NCI-H1105 treated with DMSO at 0.1 percent for 48 hours (cell line): ENCODE measurements around the gene NANOGP8.
"Not testable (repeated sequence)": the region's sequence is repeated elsewhere in the genome, so short reads cannot be mapped to it uniquely, and the experiment has no call there.

Experiments used
- DNase-seq: peaks from one replicate; lab custom pipeline; 2025; lab: John Stamatoyannopoulos, UW

Gene NANOGP8, protein sequence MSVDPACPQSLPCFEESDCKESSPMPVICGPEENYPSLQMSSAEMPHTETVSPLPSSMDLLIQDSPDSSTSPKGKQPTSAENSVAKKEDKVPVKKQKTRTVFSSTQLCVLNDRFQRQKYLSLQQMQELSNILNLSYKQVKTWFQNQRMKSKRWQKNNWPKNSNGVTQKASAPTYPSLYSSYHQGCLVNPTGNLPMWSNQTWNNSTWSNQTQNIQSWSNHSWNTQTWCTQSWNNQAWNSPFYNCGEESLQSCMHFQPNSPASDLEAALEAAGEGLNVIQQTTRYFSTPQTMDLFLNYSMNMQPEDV

DNA sequence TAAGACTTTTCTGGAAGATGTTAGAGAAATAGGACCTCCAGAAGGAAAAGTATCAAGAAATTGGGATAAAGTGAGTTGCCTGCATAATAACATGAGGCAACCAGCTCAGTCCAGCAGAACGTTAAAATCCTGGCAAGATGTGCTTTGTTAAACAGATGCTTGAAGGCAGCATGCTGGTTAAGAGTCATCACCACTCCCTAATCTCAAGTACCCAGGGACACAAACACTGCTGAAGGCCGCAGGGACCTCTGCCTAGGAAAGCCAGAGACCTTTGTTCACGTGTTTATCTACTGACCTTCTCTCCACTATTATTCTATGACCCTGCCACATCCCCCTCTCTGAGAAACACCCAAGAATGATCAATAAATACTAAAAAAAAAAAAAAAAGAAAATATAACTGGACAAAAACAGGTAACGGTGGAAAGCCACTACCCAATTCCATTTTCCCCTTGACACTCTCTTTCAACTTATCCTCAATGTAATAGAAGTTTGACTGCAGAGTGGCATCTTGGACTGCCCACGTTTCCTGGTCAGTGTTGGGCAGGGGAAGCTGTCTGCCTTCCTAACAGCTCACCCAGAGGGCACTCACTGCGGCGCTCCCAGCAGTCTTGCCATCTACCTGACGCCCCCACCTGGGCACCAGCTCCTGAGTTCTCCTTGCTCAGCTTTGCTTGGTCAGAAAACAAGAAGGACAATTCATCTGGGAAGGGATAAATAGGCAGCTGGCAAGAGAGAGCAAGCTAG lies at the start of gene NANOGP8:
TSS of gene NANOGP8 (minus strand) at position 120 of the 744 bp plus-strand sequence. CDS start 185 bp downstream, outside the sequence.
- DNase-seq, result not testable (repeated sequence)

DNA sequence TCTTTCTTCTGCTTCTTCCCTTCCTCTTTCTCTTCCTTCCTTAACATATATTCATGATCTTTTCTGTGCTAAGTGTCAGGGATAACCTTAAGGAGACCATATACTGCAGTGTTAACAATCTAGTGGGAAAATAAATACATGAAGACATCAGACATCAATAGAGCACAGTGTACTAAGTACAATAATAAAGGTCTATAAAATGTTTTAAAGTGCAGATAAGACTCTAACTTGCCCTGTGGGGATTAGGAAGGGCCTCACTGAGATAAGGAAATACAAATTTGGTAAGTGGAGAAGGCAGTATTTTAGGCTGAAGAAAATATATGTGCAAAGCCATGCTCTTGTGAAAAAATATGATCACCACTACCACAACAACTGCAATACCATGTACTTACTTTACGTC lies 49.2 kb upstream of the NANOGP8 start:
- no peak for DNase-seq

DNA sequence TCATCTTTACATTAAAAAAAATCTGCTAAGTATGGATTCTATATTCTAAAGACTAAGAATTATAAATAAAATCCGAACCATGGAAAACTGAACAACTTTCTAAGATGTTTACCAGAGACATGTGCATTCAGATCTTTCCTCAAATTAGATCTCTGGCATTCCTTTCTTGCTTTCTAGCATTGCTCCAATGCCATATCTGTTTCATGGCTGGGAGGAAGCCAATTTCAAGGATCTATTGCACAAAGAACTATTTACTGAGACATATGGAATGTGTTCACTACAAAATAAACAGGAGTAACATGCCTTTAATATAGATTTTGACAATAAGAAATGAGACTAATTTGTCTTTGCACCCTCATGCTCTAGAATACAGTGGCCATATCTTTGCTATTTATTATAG lies 45.1 kb upstream of the NANOGP8 start:
- DNase-seq, result no peak

DNA sequence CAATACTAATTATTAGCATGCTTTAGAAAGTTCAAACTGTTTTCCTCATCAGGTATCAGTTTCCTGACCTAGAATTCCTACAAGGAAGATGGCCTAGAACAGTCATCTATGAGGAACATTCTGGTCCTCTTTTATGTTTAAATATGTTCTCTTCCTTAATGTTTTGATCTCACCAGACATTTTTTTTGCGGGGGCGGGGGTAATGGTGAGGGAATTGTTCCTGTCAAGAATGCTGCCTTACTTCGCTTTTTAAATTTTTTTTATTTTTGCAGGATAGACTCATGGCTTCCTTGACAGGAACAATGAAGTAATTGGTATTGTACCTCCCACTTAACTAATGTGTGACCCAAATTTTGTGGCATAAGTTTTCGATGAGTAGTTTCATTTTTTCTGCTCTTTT lies 44.3 kb upstream of the NANOGP8 start:
- no peak for DNase-seq

DNA sequence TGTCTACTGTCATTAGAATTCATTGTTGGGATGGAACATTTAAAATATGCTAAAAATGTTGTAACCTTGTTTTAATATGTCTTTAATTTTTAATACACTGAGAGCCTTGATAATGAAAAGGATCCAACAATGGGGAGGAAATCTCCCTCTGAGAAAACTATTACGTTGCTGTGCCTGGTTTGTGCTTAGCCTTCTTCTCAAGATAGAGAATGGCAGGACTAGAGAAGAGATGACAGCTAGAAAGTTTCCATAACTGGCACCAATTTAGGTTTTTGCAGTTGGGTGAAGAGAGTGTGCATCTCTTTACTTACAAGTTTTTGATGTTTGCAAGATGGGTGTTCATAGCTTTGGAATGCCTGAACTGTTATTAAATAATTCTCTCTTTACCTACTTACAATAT lies 42.6 kb upstream of the NANOGP8 start:
- DNase-seq, result no peak

DNA sequence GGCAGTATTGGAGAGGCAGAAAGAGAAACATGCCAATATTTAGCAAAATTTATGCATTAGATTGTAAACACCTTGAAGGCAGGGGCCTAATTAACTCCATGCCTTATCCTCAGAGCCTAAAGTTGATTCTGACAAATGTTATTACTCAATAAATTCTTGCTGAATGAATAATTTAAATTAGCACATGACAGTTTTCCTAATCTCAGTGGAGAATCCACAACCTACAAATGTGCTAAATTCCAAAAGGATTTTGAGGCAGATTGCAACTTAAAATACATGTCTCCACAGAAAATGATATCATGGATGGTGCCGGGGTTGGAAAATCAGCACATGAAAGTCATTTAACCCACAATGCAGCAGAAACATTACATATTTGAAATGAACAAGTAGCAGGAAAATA lies 41.1 kb upstream of the NANOGP8 start:
- DNase-seq, result no peak

DNA sequence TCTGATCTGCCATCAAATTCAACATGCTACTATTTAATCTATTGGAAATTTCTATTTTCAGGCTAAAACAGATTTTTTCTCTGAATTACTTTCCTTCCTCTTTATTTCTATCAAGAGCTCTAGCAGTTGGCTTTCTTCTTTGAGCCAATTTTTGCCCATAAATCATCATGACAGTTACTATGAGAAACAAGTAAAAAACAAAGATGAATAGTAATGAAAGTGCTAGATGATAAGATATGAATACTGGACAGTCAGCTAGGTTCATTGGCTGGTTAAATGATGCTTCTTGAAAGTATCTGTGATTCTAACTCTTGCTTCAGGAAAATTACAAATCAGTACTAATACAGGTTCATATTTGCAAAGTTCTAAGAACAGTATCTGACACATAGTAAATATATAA lies 38.6 kb upstream of the NANOGP8 start:
- DNase-seq, result no peak

DNA sequence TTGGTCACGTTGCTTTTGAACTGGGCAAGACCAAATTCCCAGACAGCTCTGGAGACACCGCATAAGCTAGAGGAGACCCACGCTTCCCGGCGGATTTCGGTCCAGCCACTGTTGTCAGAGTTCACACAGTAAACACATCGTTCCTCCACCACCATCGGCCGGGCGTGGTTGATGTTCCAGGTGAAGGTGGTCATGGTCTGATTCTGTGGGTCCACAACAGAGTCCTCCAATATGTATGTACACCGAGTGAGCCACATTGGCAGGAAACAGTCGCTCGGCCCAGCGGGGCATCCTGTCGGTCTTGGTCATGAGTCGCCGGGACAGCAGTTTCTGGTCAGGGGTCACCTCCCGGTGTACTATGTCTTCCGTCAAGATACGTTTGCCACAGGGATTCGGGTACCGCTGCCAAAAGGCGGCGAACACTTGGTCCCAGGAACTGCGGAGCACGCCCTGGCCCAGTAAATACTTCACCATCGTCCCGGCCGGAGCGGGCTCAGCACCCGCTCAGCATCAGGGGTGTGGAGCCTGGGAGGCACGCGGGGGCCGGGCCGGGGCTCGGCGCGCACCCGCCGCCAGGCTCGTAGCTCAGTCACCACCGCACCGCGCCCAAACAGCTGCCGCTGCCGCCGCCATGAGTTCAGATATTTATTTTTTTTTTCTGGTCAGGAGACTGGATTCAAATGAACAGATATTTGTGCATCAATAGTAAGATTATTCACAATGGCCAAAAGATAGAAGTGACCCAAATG lies 36.7 kb upstream of the NANOGP8 start:
- no peak for DNase-seq

DNA sequence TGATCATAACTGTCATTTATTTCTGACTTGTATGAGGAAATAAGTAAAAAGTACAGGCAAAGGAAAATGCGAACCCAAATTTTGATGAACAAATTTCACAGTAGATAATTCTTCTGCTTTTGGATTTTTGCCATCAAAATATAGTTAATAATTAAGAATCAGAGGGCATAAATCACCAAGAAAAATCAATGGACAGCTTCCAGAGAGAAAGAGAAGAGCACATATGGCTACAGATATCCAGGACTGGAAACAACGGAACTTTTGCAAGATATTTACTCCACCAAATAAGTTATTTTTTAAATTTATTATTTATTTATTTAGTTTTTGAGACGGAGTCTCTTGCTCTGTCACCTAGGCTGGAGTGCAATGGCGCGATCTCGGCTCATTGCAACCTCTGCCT lies 35.1 kb upstream of the NANOGP8 start:
- no peak for DNase-seq

DNA sequence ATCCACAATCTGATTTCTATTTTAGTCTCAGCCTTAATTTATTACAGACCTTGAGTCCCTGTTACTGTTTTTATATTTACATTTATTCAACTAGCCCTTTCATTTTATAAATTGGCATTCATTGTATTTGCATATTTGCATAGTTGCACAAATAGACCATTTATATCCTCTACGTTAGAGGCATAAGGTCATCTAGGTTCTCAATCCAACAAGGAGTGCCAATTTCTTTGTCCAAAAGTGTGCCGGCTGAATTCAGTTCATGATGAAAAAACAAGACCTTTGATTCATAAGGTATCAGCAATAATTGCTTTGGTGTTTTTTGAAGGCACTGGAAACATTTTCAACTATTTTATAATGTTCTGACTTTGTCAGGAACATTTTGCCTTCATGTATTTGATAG lies 33.9 kb upstream of the NANOGP8 start:
- no peak for DNase-seq

DNA sequence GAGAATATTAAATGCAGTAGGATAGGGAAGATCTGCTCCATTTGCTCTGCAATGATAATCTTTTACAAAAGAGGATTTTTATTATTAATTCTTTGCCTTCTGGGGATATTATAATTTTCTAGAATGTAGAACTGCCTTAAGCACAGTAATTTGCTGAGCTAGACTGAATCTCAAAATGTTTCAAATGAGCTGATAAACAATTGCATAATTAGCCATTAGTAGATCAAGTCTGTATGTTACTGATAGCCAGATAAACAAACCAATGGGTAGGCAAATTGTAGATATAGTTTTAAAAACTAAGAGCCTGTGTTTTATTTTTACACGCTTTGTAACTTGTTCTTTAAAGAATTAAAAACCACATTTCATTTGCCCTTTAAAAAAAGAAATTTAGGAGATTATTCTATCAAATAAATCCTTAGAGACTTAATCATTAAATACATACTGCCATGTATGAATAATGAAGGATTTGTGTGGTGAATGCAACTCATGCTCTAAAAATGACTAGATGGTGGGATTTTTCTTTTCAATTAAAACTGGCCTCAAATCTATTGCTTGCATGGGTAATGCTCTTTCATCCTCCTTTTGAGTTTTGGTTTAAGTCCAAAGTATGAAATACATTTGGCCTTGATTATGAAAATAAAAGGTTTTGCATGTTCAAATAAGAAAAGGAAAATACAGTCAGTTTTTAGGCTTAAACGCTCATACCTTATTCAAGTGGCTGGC lies 32.6 kb upstream of the NANOGP8 start:
- DNase-seq, result no peak

DNA sequence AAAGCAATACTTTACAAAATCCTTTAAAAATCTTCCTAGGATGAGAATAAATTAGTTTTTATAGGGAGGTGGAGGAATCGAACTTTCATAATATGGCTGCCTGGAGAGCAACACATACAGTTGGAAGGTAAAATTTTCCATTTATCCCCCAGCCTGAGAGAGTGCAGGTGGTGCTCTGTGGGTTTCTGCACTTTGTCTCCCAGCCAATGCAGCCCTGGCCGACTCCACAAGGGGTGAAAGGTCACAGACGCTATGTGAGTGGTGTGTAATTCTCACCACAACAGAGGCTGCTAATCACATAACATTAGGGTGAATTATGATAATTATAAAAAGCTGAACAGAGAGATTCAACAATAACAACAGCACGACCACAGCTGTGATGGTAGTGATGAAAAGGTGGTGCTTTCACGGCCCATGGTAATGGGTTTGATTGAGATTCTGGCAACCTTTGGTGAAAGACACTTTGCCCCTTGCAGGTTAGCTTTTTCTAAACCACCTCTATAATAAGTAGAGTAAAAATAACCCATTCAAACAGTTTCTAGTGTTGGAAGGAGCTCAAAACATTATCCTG lies 30.1 kb upstream of the NANOGP8 start:
- DNase-seq, result peak; percentile 67

DNA sequence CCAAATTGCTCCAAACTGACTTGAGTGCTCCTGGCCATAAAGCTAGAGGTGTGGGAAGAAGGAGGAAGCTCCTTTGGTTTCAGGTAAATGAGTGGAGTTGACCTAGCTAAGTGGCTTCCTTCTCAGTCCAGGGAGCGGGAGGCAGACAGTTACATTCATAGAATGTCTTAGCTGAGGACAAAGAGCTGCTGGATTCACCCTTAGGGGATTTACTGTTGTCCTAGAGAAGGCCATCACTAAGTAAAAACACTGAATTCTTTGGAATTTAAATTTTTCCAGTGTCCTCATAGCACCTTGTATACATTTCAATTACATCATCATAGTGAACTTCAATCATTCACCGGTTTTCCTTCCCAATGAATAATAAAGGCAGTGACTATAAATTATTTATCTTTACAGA lies 27.3 kb upstream of the NANOGP8 start:
- no peak for DNase-seq

DNA sequence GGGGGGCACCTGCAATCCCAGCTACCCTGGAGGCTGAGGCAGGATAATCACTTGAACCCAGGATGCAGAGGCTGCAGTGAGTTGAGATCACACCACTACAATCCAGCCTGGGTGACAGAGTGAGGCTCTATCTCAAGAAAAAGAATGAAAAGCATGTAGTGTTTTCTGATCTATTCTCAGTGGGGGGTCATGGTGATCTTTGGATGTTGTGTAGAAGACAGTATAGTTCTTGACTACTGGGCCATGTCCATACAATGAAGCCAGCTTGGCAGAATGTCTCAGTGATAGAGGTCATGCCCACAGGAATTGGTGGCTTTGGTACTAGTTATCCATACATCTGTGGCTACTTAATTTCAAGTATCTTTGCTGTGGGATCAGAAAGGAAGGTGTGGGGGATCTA lies 26.8 kb upstream of the NANOGP8 start:
- DNase-seq, result no peak

DNA sequence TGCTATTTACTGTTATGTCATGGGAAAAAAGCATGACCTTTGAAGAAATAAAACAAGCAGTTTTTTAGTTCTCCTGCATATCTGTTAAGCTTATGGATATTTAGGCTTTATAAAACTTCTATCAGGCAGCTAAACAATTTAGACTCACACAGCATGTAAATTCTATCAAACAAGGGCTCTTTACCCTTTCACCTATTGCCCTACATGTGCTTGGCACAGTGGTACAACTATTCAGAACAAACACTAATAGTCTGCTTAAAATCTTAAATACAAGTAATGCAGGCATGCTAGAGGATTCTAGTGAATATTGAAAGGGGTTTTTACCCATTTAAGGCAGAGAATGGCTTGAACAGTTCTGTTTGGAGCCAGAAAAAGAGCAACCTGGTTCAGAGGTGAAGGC lies 23.4 kb upstream of the NANOGP8 start:
- DNase-seq, result no peak

DNA sequence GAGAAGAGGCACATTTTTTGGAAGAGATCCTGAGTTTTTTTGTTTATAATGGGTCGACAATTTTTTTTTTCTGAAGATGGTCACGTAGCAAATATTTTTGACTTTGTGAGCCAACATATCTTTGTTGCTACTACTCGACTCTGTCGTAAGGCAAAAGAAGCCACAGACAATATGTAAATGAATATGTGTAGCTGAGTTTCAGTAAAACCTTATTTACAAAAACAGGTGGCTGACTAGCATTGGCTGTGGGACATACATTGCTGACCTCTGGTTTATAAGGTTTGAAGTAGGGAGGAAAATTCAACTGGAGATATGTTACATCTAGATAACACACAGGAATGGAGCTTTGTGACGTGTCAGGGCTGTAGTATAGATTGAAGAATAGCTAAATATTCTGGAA lies 22.5 kb upstream of the NANOGP8 start:
- DNase-seq, result no peak

DNA sequence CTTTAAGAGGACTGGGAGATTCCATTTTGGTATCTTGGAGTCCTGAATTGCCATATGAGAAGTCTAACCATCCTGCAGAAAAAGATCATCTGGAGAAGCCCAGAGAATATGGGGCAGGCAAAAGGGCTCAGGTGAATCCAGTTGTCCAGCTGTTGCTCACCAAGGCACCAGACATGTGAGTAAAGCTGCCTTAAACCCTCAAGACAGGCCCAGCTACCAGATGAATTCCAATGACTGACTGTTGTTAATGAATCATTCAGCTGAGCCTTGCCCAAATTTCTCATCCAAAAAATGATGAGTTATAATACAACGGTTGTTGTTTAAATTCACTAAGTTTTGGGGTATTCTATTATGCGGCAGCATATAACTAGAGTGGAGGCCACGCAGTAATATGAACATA lies 22.0 kb upstream of the NANOGP8 start:
- no peak for DNase-seq

DNA sequence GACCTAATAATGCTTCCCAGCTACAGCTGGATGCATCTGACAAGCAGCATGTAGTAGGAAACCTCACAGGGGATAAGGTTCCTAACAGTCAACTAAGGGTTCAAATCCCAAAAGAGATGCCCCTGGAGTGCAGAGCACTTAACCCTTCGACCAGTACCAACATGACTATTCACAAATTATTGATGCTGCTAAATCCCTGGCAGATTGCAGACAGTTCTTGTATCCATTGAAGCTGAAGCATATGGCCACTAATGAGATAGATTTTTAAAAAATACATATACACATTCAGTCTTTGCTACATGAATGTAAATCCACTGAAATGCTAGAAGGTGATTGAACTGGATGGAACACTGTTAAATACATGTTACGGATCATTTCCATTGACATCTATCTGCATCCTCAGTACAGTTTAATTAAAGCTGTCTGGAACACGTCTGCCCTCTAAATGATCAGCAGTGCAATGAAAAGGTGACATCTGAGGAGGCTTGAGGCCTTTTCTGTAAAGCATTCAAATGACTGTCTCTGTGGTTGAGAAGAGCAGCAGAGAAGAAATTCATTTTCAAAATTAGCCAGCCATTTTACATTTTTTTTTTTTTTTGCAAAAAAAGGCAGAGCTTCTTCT lies 19.5 kb upstream of the NANOGP8 start:
- no peak for DNase-seq

DNA sequence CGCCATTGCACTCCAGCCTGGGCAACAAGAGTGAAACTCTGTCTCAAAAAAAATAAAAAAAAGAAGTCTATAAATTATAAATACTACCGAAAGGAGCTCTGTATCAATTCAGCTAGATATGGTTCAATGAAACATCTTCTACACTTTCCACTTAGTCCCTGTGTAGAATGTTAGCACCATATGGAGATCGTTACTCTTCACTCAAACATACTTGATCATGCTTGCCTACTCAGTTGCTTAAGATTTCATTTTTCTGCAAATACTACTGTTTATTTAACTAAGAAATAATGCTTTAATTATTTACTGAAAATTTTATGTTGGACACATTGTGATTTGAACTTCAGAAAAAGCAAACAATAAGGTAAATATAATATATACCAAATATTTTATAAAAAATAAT lies 17.1 kb upstream of the NANOGP8 start:
- DNase-seq, result no peak

DNA sequence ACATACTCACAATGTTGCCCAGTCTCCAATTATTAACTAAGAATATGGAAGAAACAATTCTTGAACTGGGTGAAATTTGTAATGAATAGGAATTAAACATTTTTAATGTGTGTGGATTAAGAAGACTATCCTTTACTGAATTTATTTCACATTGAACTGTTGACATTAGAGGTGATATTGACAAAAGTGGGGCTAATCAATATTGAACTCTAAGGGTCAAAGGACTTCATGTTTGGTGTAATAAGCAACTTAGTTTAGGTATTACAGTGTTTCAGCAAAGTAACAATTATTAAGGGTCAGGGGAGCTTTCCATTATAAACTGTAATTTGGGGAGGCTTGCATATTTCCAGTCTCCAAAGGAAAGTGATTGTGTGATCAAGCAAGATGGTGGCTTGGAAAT lies 16.2 kb upstream of the NANOGP8 start:
- no peak for DNase-seq

DNA sequence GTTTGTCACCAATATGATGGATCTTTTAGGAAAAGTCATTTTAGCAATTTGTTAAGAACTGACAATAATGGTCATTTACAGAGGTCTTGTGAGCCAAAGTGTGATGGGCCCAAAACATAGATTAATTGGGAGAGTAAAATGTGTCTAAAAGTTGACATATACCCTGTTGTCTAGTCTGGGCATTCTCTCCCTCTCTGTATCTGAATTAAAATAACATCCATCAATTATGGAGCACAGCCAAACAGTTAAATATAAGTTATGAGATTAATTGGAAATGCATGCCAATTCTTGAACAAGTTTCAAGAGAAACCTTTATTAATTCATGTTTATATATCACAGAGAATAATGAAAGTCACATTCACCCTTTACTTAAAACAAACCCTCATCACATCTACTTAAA lies 13.6 kb upstream of the NANOGP8 start:
- no peak for DNase-seq

DNA sequence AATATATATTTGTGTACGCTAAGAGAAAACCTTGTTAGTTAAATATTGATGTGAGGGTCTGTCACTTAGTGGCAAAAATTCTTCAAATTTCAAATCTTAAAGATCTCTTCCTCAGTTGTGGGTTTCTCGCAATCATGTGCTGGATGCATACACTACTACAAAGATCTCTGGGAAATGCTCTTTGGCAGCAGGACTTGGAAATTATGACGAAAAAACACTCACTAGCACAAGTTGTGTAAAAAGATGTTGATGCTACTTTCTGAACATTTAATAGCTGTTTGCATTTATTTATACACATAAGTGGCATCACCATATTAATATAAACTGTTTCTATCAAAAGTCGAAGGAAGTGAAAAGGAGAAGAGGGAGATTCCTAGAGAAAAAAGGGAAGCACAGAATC lies 10.8 kb upstream of the NANOGP8 start:
- no peak for DNase-seq
